GM21390 (cell line): ENCODE results near the gene AUTS2.

ENCODE experiments used
- ATAC-seq: cut with Tn5 transposase; IDR thresholded peaks from one replicate; pipeline ENCODE4 v1.9.1; 2021; ENCODE audit not compliant: unreplicated experiment

AUTS2 gene

DNA sequence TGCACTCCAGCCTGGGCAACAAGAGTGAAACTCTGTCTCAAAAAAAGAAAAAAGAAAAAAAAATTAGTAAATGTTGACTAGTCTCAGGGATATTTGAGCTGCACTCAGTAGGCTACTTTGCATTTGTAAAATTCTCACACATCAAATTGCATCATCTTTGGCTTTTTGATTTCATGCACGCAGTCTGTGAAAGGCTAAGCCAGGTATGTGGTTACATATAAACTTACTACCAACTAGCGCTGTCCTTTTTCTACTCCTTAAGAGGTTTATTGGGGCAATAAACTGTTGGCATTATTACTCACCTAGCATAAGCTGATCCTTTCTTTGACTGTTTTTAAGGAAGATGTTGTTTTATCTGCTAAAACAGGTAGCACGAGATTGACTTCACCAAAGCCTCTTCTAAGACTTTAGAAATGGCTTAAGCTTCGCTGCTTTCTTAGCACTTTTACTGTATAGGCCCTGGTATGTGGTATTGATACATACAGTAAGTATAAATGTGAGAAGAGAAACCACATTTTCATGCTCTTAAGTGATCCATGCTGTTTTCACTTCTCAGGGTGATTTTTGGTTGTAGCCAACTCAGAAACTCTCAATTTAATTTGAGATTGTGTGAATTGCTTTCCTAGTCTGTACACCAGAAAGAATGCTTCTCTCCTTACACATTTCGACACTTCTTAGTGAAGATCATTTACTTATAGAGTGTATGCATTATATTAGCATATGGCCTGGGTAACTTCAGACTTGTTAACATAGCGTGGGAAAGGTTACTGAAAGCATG, 323.9 kb downstream of the AUTS2 start:
- peak; percentile 89 for ATAC-seq

DNA sequence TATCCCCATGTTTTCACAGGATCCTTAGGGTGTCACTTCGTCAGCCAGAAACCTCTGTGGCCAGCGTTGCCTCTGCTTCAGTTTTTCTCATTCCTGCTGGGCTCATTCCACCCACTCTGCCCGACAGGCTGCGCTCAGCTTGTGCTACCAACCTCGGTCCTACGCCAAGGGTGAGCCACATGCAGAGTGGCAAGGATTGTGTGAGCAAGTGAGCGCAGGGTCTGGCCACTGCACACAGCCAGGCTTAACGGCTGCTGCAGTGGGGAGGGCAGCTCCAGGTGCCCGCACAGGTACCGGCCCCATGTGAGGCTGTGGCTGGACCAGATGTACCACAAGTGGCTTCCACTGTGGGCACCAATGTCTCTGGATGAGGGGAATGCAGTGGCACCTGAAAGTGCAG, 329.2 kb downstream of the AUTS2 start:
- no peak for ATAC-seq

DNA sequence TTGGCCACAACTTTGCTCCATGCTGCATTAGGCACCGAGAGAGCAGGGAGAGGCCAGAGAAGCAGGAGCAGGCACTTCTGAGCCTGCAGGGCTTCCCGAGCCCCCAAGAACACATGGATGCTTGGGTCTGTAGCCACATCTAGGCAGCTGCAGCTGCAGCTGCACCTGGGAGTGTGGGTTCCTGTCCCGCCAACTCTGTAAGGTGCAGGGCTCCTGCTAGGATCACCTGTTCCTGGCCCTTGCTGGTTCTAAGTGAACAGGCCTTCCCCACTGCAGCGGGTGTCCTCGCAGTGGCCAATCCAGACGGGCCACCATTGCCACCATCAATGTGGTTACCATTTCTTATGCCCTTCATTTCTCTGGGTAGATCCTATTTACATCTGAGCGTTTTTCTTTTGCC, 330.3 kb downstream of the AUTS2 start:
- no peak for ATAC-seq

DNA sequence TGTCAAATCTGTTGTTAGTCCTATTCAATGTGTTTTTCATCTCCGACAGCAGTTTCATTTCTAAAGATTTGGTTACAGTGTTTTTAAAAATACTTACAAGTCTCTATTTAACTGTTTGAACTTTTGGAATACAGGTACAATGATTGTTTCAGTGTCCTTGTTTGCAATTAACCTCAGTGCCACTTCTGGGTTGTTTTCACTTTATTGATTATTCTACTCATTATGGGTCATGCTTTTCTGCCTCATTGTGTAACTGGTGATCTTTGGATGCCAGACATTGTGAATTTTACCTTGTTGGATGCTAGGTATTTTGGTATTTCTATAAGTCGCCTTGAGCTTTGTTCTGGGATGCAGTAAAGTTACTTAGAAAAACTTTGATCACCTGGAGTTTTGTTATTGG, 331.3 kb downstream of the AUTS2 start:
- ATAC-seq: no peak

DNA sequence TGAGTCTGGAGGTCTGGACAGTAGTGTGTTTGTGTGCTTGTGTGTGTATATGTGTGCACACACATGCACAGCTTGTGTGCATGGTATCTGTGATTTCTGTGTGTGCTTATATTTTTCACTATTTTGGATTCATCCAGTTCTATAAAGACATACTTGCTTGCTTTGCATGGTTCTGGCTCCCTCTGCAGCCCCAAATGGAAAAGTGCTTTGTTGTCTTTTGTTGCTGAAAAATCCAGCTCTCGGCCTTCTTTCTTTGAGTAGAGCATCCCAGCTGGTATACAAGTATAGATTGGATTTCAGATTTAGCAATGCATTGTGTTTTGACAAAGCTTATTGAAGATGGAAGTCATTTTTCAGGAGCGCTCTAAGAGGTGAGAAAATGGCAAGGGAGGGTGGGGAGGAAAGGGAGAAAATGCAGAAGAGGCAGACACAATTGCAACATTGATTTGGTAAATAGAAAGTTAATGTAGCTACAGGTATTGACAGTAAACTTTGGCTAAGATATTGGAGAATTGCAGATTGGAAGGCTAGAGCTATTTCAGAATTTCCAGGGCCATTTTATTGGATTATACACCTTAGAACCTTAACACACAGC, 333.9 kb downstream of the AUTS2 start:
- no peak for ATAC-seq

DNA sequence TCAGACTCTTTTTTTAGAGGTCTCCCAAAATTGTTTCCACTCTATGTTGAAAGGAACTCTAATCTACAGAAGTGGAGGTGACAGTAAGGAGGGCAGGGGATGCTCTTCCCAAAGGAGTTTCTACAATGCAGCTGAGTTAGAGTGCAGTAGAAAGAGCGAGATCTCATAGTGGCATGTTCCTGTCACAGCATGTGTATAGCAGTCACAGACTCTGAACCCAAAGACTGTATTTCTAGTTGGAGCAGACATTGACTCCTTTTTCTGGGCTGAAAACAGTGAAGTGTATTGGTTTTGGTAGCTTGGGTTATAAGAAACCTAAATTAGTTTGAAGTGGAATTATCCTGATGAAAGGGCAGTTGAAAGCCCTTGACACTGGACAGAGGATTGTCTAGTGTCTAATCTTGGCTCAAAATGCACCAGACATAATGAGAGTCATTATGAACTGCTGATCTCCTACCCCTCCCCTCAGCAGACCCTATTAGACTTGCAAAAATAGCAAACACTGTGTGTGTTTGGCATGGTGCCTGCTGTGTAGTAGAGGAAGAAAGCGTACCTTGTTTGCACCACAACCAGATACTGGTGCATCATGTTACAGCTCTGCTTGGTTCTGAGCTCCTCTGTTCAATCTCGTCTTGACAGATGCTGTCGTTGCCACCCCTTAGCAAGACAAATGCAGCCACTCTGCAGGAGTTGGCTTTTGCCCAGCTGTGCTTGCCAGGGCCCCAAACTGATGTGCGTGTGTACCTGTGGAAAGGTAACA, 336.0 kb downstream of the AUTS2 start:
- ATAC-seq: no peak

DNA sequence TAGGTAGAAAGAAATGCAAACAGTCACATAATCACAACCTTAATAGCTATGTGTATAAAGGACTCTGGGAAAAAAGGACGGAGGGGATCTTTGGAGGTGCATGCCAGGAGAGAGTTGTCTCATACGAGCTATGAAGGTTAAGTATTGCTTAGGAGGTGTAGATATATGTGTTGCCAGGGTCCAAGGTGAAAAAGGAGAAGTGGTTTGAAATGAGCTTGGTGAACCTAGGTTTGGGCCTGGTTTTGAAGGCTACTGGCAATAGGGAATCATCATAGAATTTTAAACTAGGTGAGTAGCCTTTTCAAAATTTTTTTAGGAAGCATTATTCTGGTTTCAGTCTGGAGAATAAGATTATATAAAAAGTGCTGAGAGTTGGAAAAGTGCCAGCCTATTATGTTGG, 336.8 kb downstream of the AUTS2 start:
- no peak for ATAC-seq

DNA sequence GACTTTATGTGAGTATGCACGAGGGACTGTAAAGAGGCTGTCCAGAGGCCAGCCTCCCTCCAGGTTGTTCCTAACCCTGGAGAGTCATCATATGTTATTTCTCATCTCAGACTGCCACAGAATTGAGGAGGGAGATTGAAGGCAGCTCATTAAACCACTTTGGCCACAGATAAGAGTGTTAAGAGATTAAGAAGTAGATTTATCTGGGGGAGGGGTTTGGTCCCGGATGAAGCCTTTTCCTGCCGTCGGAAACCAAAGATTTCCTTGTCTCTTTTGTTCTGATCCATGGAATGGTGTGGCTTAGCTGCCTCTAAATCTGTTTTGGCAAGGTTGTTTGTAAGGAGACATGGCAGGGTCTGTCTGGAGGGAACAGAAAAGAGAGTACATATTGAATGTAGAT, 338.8 kb downstream of the AUTS2 start:
- ATAC-seq: no peak

DNA sequence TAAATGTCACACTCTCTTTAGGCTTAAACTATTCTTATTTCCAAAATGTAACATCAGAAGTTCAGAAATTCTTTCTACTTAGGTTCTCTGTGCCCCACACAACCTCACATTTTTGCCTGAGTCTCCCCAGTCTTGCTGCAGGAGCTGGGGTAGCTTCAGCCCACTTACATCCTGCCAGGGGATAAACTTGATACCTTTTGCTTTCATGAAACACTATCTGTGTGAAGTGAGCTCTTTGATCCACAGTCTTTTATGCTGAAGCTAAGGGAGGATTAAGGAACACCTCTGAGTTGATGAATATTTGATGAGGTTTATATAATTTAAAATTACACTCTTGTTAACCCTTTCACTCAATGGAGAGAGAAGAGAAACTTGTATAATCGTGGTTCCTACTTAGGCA, 341.0 kb downstream of the AUTS2 start:
- ATAC-seq: no peak

DNA sequence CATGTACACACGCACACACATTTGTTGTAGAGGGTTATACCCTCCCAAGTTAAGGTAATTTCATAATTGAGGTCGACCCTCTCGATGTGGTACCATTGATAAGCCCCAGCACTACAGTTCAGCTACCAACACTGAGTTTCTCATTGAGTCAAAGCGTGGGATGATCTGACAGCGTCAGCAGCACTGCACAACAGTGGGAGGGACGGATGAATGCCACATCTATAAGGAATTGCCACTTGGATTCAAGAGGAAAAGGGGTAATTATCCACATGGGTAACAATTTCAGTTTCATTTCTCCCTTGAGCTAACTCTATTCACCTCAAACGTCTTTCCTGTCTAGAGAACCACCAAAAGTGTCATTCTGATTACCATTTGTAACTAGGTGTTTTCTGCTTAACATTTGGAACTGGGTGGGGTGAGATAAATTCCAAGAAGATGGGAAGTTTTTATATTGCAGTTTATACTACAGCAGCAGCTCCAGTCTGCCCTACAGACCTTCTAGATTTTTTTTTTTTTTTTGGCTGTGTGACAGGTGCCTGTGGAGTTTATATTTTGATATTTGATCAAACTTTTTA, 342.9 kb downstream of the AUTS2 start:
- no peak for ATAC-seq

DNA sequence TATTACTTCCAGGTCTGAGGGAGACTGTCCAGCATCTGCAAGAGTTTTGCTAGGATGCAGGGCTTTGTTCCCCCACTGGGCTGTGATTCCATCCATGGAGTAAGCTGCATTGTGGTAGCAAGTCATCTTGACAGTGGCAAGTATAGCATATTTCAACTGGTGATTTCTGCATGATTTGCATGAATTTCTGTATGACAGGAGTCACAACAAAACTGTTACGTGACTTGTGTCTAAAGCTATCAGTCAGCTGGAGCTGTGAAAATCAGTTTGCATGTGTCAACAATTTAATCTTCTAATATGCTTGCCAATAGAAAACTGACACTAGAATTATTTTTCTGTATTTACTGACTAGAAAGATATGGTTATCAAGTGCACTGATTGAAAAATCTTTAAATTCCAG, 344.3 kb downstream of the AUTS2 start:
- no peak for ATAC-seq

DNA sequence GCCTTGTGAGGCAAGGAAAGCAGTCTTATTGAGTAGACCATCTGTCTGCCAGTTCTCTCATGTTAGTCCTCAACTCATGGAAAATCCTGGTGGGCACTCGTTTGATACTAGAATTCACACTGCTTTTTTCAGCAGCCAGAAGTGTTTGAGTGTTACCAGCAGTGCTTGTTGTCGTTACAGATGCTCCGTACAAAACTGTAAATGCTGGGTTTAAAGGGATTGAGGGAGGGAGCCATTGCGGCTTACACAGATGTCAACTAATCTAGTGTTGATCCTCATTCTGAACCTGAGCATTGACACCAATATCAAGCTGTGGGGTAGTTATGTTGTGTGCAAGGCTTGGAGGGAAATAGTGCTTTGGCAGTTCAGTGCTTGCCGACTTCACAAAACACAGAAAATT, 348.6 kb downstream of the AUTS2 start:
- no peak for ATAC-seq

DNA sequence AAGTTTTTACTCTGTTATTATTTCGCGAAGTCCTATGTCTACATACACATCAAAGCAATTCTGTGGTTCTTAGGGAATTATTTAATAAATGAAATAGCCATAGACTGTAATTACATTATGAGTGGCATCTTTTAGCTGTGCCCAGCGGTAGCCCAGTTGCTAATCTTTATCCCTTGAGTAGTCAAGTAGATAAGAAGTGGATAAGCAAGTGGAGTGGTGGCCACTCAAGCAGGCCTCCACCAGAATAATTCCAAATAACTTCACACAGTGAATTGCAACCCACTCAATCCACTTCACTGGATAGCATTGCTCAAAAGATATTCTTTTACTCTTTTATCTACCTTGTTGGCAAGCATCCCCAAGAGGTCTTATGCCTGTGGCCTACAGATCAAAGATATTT, 349.7 kb downstream of the AUTS2 start:
- no peak for ATAC-seq

DNA sequence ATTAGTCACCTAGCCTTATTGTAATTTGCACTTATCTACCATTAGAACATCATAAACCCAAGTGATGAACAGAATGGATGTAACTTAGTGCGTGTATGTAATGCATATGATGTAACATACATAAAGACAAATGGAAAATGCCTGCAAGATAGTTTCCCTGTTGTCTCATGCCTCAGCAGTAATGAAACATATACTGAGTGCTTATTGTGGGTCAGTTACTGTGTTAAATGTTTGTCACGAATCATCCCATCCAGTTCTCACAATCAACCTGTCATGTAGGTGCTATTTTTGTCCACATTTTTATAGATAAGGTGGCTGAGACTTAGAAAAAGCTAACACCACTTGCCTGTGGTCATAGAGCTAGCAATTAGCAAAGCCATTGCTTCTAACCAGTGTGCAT, 350.8 kb downstream of the AUTS2 start:
- ATAC-seq: no peak

DNA sequence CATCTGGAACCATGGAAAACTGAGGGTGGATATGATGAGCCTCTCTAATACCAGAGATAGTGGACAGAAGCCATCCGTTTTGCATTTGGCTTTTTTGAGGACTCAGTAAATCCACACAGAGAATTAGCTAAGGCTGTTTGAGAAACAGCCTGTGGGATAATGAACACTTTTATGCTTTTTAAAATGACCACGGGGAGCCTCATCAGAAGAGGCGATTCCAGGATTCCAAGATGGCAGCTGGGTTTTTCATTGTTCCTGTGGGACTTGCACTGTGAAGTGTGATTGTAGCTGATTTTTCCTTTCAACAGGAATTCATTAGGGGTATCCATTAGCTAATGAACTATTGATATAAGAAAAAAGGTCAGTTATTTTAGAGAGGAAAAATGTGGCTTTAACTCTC, 353.2 kb downstream of the AUTS2 start:
- no peak for ATAC-seq

DNA sequence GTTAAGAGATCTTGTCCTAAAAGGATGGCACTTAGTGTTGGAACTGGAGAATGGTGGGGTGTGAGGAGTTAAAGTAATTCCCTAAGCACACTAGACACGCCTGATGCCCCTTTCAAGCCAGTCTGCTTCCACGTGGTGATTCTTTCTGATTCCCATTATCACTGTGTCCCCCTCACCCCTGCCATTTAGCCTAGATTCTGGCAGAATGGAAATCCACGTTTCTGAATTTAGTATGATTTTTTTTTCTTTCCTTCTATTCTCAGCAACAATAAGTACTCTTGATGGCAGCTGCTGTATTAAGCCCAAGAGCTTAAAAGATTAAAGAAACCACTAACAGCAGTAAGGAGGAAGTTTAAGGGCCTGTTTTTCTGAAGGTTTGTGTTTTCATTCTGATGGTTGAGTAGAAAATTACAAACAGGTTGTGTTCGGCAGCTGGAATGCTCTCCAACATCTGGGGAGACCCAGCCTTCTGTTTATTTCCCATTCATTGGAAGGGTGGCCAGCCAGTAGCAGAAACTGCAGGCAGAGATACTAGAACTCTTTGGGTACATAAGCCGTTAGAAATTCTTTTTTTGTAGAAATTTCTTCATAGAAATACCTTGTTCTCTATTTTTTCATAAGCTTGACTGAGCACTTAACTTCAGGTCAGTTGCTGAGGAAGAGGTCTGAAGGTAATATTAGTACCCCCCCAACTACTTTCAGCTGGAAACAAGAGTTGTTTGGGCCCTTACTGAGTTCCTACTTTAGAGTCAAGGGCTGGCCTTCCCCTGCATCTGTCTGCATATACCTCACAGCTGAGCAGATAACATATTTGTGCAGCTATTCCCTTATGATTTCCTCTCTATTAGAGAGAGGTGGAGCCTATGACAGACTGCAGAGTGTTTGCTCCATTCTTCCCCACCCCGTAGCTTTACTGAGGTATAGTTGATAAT, 355.1 kb downstream of the AUTS2 start:
- ATAC-seq: peak; percentile 66

DNA sequence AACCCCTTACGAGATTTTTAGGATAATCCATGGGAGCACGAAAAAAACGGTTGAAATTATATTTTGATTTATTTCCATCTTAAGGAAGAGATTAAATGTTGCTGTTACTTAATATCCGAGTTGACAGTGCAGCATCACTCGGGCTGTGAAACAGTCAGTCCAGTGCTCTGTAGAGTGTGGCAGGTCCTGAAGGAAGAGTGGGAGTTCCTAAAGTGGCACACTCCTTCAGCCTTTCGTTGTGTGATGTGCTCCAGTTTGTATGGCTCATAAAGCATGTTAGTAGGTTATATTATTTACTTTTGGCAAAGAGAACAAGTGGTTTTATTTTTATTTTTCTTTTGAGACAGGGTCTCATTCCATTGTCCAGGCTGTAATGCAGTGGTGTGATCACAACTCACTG, 358.3 kb downstream of the AUTS2 start:
- no peak for ATAC-seq

DNA sequence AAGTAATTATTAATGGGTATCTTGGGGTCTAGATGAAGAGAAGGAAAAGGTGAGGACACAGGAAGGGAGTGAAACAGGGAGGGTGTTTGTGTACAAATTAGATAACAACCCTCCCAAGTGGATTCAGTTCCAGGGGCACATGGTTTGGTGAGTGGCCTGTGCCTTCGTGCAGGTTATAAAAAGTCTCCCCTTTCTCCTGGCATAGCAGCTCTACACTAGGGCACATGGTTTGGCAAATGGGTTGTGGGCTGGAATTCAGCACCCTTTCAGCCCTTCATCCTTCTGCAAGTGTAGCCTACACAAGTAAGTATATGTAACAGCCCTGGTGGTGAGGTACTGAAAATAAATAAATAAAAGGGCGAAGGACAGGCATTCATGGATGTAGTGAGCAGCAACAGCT, 359.4 kb downstream of the AUTS2 start:
- no peak for ATAC-seq

DNA sequence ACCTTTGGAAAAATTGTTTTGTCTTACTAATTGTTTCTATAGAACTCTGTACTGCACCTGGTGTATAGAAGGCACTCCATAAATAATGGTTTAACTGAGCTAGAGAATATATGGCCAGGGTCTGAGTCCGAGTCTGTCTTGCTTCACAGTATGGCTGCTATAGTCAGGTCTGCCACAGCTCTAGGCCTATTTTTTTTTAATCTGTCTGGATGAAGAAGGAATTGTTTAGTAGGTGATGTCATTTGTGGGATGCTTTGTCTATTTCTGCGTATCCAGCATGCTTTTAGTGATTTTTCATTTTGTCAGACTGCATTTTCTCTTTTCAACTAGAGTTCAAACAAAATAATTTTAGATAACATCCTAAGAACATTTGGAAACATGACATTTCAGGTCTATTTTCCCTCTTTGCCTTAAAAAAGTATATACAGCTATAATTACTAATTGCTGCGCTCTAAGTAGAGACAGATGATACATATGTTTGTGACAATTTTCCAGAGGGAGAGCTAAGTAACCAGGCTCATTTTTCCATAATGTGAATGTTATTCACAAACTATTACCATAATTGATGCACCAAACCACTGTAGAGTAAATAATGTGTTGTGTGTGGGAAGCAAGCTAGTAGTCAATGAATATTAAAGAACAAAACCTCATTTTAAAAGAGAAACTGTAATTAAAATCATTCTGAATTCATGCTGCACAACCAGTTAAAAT, 361.7 kb downstream of the AUTS2 start:
- no peak for ATAC-seq

DNA sequence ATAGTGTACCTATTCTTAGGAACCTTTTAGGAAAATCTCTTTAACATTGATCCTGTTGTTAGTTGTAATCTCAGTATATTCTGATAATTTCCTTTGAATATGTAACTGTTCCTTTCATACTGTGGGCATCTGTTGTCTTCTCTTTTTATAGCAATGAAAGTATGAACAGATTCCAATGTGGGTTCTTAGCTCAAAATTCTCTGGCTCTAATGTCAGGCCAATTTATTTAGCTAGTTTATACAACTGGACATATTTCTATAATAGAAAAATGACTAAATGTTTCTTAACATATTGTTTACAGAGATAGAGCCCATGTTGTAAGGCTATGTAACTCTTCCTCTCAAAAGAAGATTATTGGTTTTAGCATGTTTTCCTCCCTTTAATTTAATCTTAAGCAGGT, 363.2 kb downstream of the AUTS2 start:
- no peak for ATAC-seq
